ENCODE data around the gene POU5F1.

POU5F1 gene

GRCh38 chr6:31116661-31117385, 53.7 kb downstream of the POU5F1 start:
- no peak for FAIRE-seq

DNA sequence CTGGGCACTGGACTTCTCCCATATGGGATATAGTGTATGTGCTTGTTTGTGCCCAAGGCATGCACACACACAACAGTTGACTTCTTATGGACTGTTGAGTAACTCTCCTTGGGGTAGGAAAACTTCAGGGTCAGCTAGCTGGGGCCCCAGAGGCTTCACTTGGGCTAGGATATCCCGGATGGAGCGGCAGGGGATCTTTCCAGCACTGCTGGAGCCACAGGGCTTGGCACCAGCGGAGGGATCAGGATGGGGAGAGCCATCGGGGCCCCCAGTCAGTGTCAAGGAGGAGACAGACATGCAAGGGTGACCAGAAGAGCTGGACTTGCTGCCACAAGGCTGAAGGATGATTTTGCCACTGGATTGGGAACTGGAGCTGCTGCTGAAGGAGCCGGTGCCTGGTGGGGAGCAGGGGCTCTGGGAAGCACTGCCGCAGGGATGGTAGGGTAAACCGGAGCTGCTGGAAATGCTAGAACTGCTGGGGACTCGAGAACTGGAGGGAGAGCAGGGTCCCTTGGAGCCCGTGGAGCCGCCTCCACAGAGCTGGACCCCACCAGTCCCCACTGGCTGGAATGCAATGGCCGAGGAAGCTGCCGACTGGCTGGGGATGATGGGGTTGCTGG, 54.4 kb downstream of the POU5F1 start:
- TF ChIP-seq POLR2A (IDR thresholded peaks at IDR 0.05; ENCODE audit: low read depth, low read length) (no peak), TAF1 (IDR thresholded peaks at IDR 0.05; ENCODE audit: borderline replicate concordance, low read depth, low read length) (no peak), POLR2AphosphoS5 (IDR thresholded peaks at IDR 0.05; ENCODE audit: low read depth, low read length) (no peak)
- FAIRE-seq (no peak), DNase-seq (ENCODE audit: insufficient read length) (no peak)

More at GRCh38 chr6:31116661-31117385, 53.7 kb downstream of the POU5F1 start:
- TF ChIP-seq TAF1 (IDR thresholded peaks at IDR 0.05; ENCODE audit: borderline replicate concordance, low read depth, low read length) (no peak), POLR2AphosphoS5 (IDR thresholded peaks at IDR 0.05; ENCODE audit: low read depth, low read length) (no peak), POLR2A (IDR thresholded peaks at IDR 0.05; ENCODE audit: low read depth, low read length) (no peak)
- no peak for DNase-seq (ENCODE audit: insufficient read length)

DNA sequence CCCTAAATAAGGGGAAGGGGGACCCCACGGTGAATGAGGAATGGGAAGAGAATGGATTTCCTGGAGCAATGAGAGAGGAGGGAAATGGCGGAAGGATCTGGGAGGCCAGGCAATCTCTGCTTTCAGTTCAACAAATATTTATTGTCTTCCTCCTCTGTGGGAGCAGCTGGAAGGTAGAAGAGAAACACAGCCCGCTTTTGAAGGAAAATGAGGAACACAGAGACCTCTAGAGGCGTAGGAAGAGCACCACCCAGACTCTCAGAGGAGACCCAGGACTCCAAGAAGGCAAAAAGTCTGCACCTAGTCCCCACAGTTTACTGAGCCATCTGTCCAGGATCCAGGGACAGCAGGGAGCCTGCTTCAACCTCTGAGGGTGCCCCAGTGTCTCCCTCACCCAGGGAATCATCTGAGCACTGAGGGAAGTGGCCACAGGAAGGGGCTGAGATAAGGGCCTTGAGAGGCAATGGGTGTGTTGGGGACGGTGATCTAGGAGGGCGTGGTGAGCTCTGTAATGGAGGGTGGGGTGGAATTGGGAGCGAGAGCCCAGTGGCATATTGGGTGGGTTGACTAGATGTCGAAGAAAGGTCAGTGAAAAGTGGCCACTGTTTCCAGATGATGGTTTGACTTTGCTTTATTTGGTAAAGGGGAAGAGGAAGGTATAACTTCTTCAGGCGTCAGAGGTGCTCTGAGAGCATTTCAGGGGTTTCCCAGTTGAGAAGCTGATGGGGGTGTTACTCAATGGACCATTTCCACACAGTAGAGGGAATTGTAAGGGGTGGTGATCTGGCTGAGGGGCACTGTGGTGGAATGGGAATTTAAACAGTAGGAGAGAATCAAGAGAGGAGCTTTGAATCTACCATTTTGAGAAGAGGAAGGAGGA, 55.3 kb downstream of the POU5F1 start:
- FAIRE-seq, result no peak
- TF ChIP-seq TAF1 (IDR thresholded peaks at IDR 0.05; ENCODE audit: borderline replicate concordance, low read depth, low read length) (no peak), POLR2A (IDR thresholded peaks at IDR 0.05; ENCODE audit: low read depth, low read length) (no peak), POLR2AphosphoS5 (IDR thresholded peaks at IDR 0.05; ENCODE audit: low read depth, low read length) (no peak)
- no peak for DNase-seq (ENCODE audit: insufficient read length)

DNA sequence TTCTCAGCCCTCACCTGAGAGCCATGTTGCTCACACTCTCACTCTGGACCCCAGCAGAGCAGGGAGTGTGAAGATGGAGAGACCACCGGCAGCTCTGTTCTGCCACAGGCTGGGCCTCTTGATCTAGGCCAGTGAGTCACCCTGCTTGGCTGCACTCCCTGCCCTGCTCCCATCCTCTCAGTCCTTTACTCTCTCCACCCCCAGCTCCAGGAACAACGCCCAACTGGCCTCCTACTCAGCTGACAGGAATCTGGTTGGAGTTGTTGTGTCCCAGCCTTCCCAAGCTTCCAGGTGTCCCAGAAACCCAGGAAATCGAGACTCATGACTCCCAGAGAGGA, 56.0 kb downstream of the POU5F1 start, which contains the start of gene PSORS1C1:
PSORS1C1 (plus strand) TSS at position 260 of the 338 bp plus-strand sequence. CDS start 14,833 bp downstream, outside the sequence.
- DNase-seq (ENCODE audit: insufficient read length), result no peak
- TF ChIP-seq TAF1 (IDR thresholded peaks at IDR 0.05; ENCODE audit: borderline replicate concordance, low read depth, low read length), result no peak
- FAIRE-seq, result no peak
